Measurements from ENCODE around the gene JMJD1C.

GRCh38 chr10:63217120-63217605 is 248.6 kb downstream of the JMJD1C start:
- TF ChIP-seq, protein P1, sequence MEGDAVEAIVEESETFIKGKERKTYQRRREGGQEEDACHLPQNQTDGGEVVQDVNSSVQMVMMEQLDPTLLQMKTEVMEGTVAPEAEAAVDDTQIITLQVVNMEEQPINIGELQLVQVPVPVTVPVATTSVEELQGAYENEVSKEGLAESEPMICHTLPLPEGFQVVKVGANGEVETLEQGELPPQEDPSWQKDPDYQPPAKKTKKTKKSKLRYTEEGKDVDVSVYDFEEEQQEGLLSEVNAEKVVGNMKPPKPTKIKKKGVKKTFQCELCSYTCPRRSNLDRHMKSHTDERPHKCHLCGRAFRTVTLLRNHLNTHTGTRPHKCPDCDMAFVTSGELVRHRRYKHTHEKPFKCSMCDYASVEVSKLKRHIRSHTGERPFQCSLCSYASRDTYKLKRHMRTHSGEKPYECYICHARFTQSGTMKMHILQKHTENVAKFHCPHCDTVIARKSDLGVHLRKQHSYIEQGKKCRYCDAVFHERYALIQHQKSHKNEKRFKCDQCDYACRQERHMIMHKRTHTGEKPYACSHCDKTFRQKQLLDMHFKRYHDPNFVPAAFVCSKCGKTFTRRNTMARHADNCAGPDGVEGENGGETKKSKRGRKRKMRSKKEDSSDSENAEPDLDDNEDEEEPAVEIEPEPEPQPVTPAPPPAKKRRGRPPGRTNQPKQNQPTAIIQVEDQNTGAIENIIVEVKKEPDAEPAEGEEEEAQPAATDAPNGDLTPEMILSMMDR (IDR thresholded peaks at IDR 0.05) = peak; percentile 76
- TF ChIP-seq EZH2 (IDR thresholded peaks at IDR 0.05) = no peak
- no peak for TF ChIP-seq EZH2phosphoT487 (IDR thresholded peaks at IDR 0.05)
